Measurements from ENCODE around the gene C22orf42. TPM values are rescaled to one million over a fixed set of nuclear protein-coding genes. Genes with fewer than 3 reads are reported as not detected.

The C22orf42 gene
- polyA plus RNA-seq, 1 donor (not counting 4 experiments of a cell fraction or from before 2014, with no cell fraction given): not detected

GRCh38 chr22:32207971-32208480 is 48.9 kb upstream of the C22orf42 start:
- no peaks in the 10 kb centered on the region for H3K9me1 ChIP-seq (ENCODE audit: control insufficient read depth, extremely low read depth, insufficient read depth, low read length)
- FAIRE-seq: no peak
- TF ChIP-seq EZH2 (IDR thresholded peaks at IDR 0.05; ENCODE audit: low read length) (no peak), CTCF (optimal IDR thresholded peaks at IDR 0.05 in 1 of 3, IDR thresholded peaks at IDR 0.05 in 1 of 3, conservative IDR thresholded peaks at IDR 0.05 in 1 of 3; ENCODE audit: extremely low read depth in 1 of 3, insufficient read depth in 2 of 3, low read length in 3 of 3) (no peak)

GRCh38 chr22:32206774-32207758 is 48.0 kb upstream of the C22orf42 start:
- Histone ChIP-seq H3K27ac (ENCODE audit: control insufficient read depth, insufficient read depth, low read length) (no peak overlapping the region), H3K4me1 (ENCODE audit: control insufficient read depth, extremely low read depth, insufficient read depth, low read length) (no peaks in the 10 kb centered on the region), H3K9me1 (ENCODE audit: control insufficient read depth, extremely low read depth, insufficient read depth, low read length) (no peaks in the 10 kb centered on the region), H3K9ac (ENCODE audit: control insufficient read depth, extremely low read depth, insufficient read depth, low read length) (no peak overlapping the region), H4K20me1 (ENCODE audit: control insufficient read depth, extremely low read depth, insufficient read depth, low read length) (no peaks in the 10 kb centered on the region), H3K27me3 (ENCODE audit: control insufficient read depth, extremely low read depth, insufficient read depth, low read length) (peaks cover 16% of the 10 kb centered on the region), H3K79me2 (ENCODE audit: control insufficient read depth, insufficient read depth, low read length) (no peaks in the 10 kb centered on the region), H3K9me3 (ENCODE audit: control insufficient read depth, low read depth, low read length) (no peaks in the 10 kb centered on the region), H3K36me3 (ENCODE audit: control insufficient read depth in 2 of 2, extremely low read depth in 1 of 2, insufficient read depth in 2 of 2, low read length in 2 of 2) (no peaks in the 10 kb centered on the region), H3K4me3 (ENCODE audit: control insufficient read depth in 2 of 3, extremely low read depth in 1 of 3, insufficient read depth in 2 of 3, low read depth in 1 of 3, low read length in 3 of 3) (no peak overlapping the region), H2AFZ (ENCODE audit: control insufficient read depth, low read length) (no peak overlapping the region), H3K4me2 (ENCODE audit: control insufficient read depth, extremely low read depth, insufficient read depth, low read depth, low read length) (no peak overlapping the region)
- TF ChIP-seq EZH2 (IDR thresholded peaks at IDR 0.05; ENCODE audit: low read length): no peak
- peak; percentile 65 to 85 (median 79) for TF ChIP-seq CTCF (optimal IDR thresholded peaks at IDR 0.05 in 1 of 3, IDR thresholded peaks at IDR 0.05 in 1 of 3, conservative IDR thresholded peaks at IDR 0.05 in 1 of 3; ENCODE audit: extremely low read depth in 1 of 3, insufficient read depth in 2 of 3, low read length in 3 of 3)
- FAIRE-seq: peak; percentile 26
- dilution Hi-C loops (cut with MboI; ENCODE audit: extremely low pct_ligation_motif_present, low sequenced_read_pairs): no loop called here
- no peak for DNase-seq (ENCODE audit: low read depth, low spot score)

More at GRCh38 chr22:32207971-32208480, 48.9 kb upstream of the C22orf42 start:
- Histone ChIP-seq H3K4me2 (ENCODE audit: control insufficient read depth, extremely low read depth, insufficient read depth, low read depth, low read length) (no peak overlapping the region), H3K36me3 (ENCODE audit: control insufficient read depth in 2 of 2, extremely low read depth in 1 of 2, insufficient read depth in 2 of 2, low read length in 2 of 2) (no peaks in the 10 kb centered on the region), H3K27me3 (ENCODE audit: control insufficient read depth, extremely low read depth, insufficient read depth, low read length) (peaks cover 10% of the 10 kb centered on the region), H3K4me1 (ENCODE audit: control insufficient read depth, extremely low read depth, insufficient read depth, low read length) (no peaks in the 10 kb centered on the region), H2AFZ (ENCODE audit: control insufficient read depth, low read length) (no peak overlapping the region), H3K9me3 (ENCODE audit: control insufficient read depth, low read depth, low read length) (no peaks in the 10 kb centered on the region), H3K27ac (ENCODE audit: control insufficient read depth, insufficient read depth, low read length) (no peak overlapping the region), H3K79me2 (ENCODE audit: control insufficient read depth, insufficient read depth, low read length) (no peaks in the 10 kb centered on the region), H3K4me3 (ENCODE audit: control insufficient read depth in 2 of 3, extremely low read depth in 1 of 3, insufficient read depth in 2 of 3, low read depth in 1 of 3, low read length in 3 of 3) (no peak overlapping the region), H4K20me1 (ENCODE audit: control insufficient read depth, extremely low read depth, insufficient read depth, low read length) (no peaks in the 10 kb centered on the region), H3K9ac (ENCODE audit: control insufficient read depth, extremely low read depth, insufficient read depth, low read length) (no peak overlapping the region)
- dilution Hi-C loops (cut with MboI; ENCODE audit: extremely low pct_ligation_motif_present, low sequenced_read_pairs): no loop called here
- DNase-seq (ENCODE audit: low read depth, low spot score): no peak

Data from keratinocyte (primary cell).